ENCODE results near the gene MDM1.

Gene MDM1, protein sequence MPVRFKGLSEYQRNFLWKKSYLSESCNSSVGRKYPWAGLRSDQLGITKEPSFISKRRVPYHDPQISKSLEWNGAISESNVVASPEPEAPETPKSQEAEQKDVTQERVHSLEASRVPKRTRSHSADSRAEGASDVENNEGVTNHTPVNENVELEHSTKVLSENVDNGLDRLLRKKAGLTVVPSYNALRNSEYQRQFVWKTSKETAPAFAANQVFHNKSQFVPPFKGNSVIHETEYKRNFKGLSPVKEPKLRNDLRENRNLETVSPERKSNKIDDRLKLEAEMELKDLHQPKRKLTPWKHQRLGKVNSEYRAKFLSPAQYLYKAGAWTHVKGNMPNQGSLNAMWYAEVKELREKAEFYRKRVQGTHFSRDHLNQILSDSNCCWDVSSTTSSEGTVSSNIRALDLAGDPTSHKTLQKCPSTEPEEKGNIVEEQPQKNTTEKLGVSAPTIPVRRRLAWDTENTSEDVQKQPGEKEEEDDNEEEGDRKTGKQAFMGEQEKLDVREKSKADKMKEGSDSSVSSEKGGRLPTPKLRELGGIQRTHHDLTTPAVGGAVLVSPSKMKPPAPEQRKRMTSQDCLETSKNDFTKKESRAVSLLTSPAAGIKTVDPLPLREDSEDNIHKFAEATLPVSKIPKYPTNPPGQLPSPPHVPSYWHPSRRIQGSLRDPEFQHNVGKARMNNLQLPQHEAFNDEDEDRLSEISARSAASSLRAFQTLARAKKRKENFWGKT

DNA sequence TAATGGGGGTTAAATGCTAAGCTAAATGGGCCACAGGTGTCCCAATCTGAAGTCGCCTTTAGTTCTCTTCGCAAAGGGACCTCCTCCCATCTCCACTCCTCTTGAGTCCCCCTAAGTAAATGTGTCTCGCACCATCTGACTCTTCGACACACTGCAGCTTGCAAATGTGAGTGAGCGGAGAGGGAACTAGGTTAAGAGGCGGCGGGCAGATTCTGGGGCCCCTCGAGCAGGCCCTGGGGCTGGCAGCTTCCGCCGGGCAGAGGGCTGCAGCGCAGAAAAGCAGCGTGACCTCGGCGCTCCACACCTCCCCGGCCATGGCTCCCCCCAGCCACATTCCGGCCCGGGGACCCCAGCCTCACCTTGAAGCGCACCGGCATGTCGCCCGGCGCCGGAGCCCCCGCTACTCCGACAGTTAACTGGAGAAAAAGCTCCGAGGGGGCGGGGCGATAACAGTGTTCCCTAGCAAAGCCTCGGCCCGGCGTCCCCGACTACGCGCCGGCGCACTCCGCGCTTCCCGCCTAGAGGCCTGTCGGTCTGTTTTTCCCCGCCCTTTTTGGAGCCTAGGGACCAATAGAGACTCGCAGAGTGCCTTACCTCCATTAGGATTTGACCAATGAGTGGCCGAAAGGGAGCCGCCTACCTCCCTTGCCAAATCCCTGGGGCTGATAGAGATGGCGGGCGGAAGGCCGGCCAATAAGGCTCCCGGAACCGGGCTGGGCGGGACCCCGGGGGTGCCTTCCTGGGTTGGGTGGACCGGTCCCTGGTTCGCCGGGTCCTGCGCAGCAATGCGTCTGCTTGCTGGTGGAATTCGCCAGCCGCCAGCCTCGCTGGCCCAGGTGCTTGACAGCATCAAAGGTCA is at the start of gene MDM1:
Gene MDM1 (minus strand): TSS at position 494 of the 859 bp plus-strand sequence. CDS start 117 bp downstream, at position 377.
- DNase-seq (ENCODE audit: extremely low read depth in 1 of 2, low read depth in 1 of 2) = peak; percentile 91 to 96

DNA sequence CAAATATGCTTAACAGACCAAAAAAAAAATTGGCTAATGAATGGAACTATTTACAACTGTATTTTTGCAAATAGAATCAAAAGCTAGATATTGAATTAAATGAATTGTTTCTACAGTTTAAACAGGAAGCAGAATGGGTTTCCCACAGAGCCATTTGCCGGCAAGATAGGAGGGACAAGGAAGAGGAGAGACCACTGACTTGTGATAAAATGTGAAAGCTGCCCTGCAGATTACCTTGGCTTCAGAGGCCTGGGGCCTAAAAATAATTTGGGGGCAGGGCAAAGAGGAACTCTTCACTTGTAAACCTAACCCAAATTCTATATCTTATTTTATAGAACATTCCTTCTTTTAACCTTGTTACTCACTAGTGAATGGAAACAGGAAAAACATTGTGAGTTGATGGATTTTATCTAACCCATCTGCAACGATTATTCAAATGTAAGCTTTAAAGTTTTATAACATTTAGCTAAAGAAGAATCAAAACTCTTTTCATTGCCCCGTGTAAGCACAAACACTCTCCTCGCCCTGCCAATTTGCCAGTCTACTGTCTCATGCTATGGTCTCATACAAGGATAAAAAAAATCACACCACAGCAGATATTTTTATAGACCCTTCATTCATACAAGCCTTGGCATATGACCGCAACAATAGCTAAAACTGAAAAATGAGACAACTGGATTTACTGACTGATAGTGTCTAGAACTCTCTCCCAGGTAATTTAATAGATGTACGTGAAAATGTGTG is 49.5 kb upstream of the MDM1 start:
- no peak for DNase-seq (ENCODE audit: extremely low read depth in 1 of 2, low read depth in 1 of 2)

DNA sequence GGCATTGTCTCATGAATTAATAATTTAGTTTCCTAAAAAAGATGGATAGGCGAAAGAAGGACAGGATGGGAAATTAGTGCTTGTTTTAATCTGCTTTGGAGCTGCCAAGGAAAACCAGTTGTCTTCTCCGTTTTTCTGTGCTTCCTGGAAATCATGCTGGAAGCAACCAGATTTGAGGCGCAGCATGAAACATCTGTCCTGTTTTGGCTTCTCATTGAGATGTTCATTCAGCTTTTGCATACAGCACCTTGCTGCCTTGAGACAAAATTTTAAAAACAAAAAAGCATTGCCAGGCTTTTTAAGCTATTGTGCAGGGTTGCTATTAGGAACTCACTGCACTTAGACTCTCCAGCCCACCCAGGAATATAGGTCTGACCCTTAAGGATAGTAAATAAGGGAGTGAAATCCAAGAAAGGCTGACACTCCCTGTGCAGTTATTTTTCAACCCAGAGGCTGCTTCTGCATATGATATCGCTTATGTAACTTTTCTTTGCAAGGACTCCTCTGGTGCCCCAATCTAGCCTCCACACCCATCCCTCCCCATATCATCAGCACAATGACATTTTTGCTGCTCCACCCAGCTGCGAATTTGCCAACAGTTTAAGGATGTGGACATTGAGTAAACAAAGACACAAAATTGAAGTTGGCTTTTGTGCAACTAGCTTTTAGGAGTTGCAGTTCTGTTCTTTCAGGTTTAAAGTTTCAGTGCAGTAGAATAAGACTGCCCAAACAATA is 46.9 kb upstream of the MDM1 start:
- no peak for DNase-seq (ENCODE audit: extremely low read depth in 1 of 2, low read depth in 1 of 2)

DNA sequence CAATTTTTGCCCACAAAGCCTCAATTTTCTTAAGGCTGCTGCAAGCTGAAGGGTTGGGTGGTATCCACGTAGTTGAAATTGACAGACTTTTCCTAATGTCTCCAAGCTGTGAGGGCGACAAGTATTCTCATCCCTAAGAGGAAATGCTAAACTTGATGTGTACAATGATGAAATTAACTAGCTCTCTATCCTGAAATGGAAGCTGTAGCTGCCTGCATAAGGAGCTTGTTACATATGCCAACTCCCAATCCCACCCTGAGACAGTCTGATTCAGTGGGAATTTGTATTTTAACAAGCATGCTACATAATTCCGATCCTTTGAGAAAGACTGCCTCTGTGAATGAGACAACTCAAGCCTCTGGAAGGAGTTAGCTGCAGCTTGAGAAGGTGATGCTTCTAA is 45.7 kb upstream of the MDM1 start:
- DNase-seq (ENCODE audit: extremely low read depth in 1 of 2, low read depth in 1 of 2) = no peak

DNA sequence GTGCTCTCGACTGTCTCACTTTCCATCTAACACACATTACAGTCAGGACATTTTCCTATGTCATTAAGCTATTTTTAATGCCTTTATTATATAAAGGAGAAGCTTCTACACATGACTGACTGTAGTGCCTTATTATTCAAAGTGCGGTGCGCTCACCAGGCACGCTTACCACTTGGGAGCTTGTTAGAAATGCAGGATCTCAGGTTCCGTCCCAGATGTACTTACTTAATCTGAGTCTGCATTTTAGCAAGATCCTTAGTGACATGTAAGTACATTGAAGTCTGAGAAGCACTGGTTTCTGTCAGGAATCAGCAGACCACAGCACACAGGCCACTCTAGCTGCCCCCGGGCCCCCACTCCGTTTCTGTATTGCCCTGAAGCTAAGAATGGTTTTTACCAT is 44.7 kb upstream of the MDM1 start:
- no peak for DNase-seq (ENCODE audit: extremely low read depth in 1 of 2, low read depth in 1 of 2)

DNA sequence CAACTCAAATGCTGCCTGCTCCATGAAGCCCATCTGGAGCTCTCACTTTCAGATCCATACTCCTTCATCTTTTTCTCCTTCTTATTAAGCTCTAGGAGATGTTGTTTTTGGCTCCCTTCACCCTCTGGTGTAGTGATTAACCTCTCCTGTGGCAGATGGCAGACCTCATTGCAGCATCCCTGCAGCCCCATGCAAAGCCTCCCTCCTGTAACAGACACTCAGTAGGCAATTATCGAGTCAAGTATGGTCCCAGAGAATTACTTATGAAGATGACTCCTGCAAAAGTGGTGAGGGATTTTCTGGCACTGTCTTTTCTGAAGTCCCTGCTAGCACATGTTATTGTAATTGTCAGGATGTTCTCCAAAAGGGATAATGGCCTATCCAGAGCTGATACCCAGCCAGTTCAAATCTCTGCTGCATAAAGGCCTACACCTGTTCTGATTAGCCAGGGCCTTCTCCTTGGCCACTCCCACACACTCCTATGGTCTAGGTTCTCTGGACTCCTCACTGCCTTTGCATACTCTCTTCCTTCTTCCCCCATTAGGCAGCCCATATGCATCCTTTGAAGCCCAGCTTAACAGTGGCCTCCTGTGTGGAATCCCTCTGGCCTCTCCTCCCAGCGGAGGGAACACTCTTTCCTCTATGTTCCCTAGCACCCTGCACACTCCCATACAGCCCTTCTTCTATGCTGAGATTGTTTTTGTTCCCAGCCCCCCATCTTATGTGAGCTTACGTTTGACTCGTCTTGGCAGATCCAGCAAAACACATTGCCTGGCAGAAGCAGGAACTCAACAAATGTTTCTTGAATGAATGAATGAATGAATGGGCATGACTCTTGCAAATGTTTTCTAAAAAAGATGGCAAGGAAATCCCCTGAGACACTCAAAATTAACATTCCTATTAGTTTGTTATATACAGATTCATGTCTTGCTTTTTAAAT is 43.9 kb upstream of the MDM1 start:
- DNase-seq (ENCODE audit: extremely low read depth in 1 of 2, low read depth in 1 of 2) = no peak

DNA sequence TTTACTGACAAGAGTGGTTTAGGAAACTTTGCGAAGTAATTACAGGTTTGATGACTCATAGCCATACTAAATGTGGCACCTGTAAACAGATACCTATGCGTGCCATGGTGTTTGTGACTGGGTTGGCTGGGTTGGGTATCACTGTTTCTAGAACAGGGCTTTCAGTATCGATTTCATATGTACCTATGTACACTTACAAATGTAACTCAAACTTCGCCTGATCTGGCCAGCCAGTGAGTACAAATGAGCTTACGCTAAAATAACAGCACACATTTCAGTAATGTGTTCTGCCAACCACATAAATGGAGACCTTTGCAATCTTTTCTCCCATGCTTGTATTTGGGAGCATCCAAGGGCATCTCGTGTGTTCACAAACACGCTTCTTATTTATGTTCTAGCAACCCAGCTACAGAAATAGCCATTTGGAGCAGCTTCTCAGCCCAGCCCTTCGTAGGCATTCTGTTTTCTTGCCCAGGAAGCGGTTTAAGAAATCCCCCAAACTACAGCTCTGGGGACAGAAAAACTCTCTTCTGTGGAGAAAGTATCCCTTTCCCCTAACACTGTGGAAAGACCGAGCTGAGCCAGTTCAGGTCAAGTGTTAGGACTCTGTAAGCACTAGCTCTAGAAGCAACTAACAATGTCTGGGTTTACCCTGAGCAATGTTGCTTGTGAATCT is 42.3 kb upstream of the MDM1 start:
- peak in 1 of 2 donors; percentile 53 for DNase-seq (ENCODE audit: extremely low read depth in 1 of 2, low read depth in 1 of 2)

DNA sequence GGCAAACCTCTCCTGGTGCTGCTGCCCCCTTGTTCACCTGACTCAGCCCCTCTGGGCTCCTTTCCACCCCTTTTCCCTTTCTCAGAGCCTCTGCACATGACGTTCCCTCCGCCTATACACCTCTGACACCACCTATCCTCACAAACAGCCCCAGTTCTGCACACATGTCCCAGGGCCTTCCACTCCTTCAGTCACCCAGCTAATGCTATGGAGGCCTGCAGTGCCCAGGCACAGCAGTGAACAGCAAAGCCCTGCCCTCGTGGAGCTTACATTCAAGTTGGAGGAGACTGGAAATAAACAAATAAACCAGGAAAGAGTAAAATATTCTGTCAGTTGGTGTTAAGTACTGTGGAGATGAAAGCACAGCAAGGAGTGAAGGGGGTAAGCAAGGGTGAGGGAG is 38.5 kb upstream of the MDM1 start:
- no peak for DNase-seq (ENCODE audit: extremely low read depth in 1 of 2, low read depth in 1 of 2)

DNA sequence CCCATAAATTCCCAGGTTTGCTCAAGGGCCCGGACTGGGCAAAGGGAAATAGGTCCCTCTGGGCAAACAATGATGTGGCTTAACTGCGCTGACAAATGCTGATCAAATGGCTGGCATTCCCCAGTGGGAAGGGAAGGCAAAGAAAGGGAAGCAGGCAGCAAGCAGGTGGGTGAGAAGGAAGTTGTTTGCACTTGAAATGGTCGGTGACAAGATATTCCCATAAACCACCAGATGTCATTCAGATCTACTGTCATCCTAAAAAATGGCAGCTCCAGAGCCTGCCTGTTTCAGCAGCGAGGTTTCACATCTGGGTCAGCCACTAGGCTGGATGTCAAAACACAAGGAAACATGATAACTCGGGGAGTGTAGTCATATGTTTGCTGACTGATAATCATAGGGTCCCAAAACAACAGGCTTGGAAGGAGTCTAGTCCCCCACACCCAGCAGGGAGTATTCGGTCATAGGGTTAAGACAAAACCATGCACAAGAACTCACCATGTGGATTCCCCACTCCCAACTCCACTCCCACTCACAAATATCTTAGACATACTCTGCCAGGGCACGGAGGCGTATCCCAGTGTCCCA is 37.9 kb upstream of the MDM1 start:
- DNase-seq (ENCODE audit: extremely low read depth in 1 of 2, low read depth in 1 of 2) = no peak

DNA sequence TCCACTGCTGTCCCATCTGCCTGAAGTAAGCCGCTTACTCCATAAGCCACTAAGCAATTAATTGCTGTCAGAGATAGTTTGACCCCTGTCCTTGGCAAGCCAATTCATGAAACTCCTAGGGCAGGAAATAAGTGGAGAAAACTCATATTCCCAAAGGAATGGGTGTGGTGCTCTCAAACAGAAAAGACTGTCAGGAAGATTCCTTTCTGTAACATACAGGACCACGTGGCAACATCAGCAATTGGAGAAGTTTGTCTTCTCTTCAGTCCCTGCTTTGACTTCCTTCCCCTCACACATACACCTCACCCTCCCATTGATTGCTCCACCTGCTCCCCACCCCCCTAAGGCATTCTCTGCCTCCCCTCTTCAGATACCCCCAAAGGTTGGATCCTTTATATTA is 36.2 kb upstream of the MDM1 start:
- DNase-seq (ENCODE audit: extremely low read depth in 1 of 2, low read depth in 1 of 2) = no peak

DNA sequence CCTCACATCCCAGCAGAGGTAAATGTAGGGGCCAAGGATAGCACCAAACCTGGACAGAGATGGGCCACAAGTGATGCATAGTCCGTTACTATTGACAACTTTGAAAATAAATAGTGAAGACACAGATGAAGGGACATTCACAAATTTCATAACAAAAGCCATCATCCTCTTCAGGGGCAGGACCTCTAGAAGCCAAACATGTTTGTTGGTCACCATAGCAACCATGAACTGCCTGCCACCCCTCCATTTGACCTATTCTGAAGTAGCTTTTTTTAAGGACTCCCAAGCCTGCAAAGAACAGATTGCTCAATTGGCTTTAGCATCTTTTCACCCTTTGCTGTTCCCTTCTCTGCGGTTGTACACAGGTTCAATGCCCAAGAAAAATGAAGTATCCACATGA is 35.7 kb upstream of the MDM1 start:
- no peak for DNase-seq (ENCODE audit: extremely low read depth in 1 of 2, low read depth in 1 of 2)

DNA sequence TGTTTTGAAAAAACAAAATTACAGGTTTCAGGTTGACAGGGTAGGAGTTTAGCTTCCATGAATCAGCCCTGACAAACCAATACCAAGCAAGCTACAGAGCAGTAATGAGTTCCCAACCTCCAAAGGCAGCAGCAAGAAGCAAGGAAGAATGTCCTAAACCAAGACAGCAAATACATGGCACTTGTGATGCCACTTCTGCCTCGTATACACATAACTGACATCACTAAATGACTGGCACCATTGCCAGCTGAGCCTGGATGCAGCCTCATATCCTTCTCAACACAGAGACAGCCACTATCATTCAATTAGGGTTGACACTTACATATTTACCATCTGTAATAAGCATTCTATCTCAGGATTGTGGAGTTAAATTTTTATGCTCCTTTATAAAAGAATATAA is 35.0 kb upstream of the MDM1 start:
- DNase-seq (ENCODE audit: extremely low read depth in 1 of 2, low read depth in 1 of 2) = no peak

DNA sequence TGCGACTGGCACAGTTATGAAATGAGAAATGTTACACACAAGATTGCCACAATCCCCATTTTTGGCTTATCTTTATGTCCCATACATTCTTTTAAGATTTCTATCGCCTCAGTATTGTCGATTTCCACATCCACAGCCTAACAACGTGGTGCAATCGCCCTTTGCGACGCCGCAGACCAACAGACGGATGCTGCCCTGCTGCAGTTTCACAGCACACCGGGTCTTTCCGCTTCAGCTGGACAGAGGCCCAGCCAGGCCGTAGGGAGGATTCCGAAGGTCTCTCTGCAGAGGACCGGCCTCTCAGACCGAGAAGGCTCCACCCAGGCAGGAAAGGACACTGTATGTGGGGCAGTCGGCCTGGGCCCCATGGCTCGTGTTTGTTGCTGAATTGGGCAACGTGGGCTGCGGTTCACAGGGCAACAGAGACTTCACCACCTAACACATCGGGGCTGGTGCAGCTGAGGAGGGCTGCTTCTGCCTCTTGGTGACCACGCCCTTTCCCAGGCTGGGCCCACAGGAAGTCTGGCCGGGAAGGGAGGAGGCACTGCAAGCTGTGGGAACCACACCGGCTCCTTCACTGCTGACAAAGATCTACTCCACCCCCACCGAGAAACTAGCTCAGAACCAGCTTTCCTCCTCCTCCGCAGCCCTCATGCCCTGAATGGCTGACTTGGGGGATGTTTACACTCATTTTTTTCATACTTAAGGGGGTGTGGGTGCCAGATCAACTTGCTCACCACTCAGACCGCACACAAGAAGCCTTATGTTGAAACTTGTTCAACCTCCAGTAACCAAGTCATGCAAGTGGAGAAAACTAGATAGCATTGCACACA is 32.9 kb upstream of the MDM1 start:
- DNase-seq (ENCODE audit: extremely low read depth in 1 of 2, low read depth in 1 of 2) = peak; percentile 82 to 95

DNA sequence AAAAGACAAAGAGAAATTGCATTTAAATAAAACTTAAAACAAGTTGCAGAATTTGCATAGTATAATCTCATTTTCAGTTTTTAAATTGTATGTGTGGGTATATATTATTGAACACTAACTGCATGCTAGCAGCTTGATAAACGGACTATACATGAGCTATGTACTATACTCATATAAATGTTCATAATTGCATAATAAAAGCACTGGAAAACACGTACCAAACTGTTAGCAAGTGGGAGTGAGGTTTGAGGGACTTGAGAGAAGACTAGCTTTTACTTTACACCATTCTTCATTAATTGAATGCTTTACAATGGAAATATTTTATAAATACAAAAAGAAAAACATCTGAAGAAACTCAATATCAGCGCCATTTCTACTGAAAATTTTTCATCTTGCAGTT is 32.2 kb upstream of the MDM1 start:
- DNase-seq (ENCODE audit: extremely low read depth in 1 of 2, low read depth in 1 of 2) = no peak

DNA sequence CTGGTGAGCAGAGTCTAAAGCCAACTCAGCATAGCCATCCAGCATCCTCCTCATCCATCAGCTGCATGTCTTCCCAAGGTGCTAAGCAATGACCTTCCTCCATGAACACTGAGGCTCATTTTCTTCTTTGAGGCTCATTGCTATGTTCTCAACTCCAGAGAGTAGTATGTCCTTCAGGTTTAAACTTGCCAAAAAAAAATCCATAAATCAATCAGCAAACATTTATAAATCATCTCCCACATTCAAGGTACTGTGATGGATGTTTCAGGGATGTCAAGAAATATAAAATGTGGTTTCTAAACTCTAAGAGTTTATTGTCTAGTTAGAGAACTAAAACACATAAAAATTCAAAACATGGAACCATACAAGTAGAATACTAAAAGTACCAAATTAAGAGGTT is 29.8 kb upstream of the MDM1 start:
- DNase-seq (ENCODE audit: extremely low read depth in 1 of 2, low read depth in 1 of 2) = no peak

DNA sequence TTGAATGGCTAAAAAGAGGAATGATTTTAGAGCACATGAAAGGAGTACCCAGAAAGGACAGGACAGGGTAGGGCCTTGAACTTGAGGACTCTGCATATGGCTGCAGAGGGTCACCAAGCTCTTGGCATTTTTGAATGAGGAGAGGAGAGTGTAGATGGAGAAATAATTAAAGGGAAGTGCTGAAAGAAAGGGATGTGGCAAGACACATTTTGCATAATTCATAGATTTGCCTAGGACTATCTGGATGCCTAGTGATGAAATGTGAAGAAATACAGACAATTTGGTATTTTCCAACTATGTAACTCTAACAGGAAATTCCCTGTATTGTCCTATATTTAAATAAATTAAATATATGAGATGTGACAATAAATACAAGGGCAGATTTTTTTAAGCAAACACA is 27.5 kb upstream of the MDM1 start:
- no peak for DNase-seq (ENCODE audit: extremely low read depth in 1 of 2, low read depth in 1 of 2)

All from stimulated activated CD8-positive, alpha-beta memory T cell treated with anti-CD3 and anti-CD28 coated beads, Interleukin-7, amount 100 ng/mL, for 48 hours (primary cell).